OCI-LY1 (cell line): ENCODE measurements around the gene MGAT3.
A peak's percentile ranks its signal among the peaks of the same experiment; 100 is the strongest.

Source experiments
- H2AFZ ChIP-seq: fragments of 200-600 bp; sonication (generic), shearing (Covaris generic); 2 replicates; pipeline ENCODE4 v1.6.0; 2014; ENCODE audit warnings: antibody characterized with exemption, mild to moderate bottlenecking, low read length
- H3F3A ChIP-seq: fragments of 200-600 bp; sonication (generic), shearing (Covaris generic); 2 replicates; pipeline ENCODE4 v1.6.0; 2014; ENCODE audit warnings: mild to moderate bottlenecking, antibody characterized with exemption, low read length, moderate library complexity; ENCODE audit not compliant: insufficient read depth
- H3K27ac ChIP-seq: fragments of 200-600 bp; sonication (generic); 2 replicates; pipeline ENCODE4 v1.5.1; 2014; ENCODE audit warnings: low read length, mixed run types, mild to moderate bottlenecking, low read depth; ENCODE audit not compliant: poor library complexity, severe bottlenecking
- H3K27me3 ChIP-seq: fragments of 200-600 bp; sonication (generic); 2 replicates; pipeline ENCODE4 v1.6.0; 2014; ENCODE audit warnings: antibody characterized with exemption, mild to moderate bottlenecking, low read length, moderate library complexity; ENCODE audit not compliant: insufficient read depth
- H3K36me3 ChIP-seq: fragments of 200-600 bp; sonication (generic); 2 replicates; pipeline ENCODE4 v1.6.1; 2014; ENCODE audit warnings: mild to moderate bottlenecking, antibody characterized with exemption, low read length, moderate library complexity, mixed read lengths; ENCODE audit not compliant: insufficient read depth
- H3K4me1 ChIP-seq: fragments of 200-600 bp; sonication (generic); 2 replicates; pipeline ENCODE4 v1.5.1; 2014; ENCODE audit warnings: mild to moderate bottlenecking, low read length, moderate library complexity; ENCODE audit not compliant: insufficient read depth, severe bottlenecking
- H3K4me2 ChIP-seq: fragments of 200-600 bp; sonication (generic), shearing (Covaris generic); 2 replicates; pipeline ENCODE4 v1.6.1; 2014; ENCODE audit warnings: low read length
- H3K4me3 ChIP-seq: fragments of 200-600 bp; sonication (generic); 2 replicates; pipeline ENCODE4 v1.5.1; 2014; ENCODE audit warnings: low read length, low read depth, mild to moderate bottlenecking, mixed read lengths; ENCODE audit not compliant: poor library complexity, severe bottlenecking
- H3K79me2 ChIP-seq: fragments of 200-600 bp; shearing (Covaris generic); 2 replicates; pipeline ENCODE4 v1.6.1; 2016; ENCODE audit warnings: mixed run types, low read length, mixed read lengths; ENCODE audit not compliant: insufficient read depth
- H3K9ac ChIP-seq: fragments of 200-600 bp; sonication (generic), shearing (Covaris generic); 2 replicates; pipeline ENCODE4 v1.6.1; 2014; ENCODE audit warnings: mild to moderate bottlenecking, low read length, mixed read lengths
- H3K9me2 ChIP-seq: fragments of 200-600 bp; sonication (generic), shearing (Covaris generic); 2 replicates; pipeline ENCODE4 v1.6.1; 2014; ENCODE audit warnings: low read depth, mild to moderate bottlenecking, low read length, mixed read lengths
- H3K9me3 ChIP-seq: fragments of 200-600 bp; shearing (Covaris generic); 2 replicates; pipeline ENCODE4 v1.6.1; 2014; ENCODE audit warnings: low read length, mixed read lengths
- H4K20me1 ChIP-seq: fragments of 200-600 bp; sonication (generic), shearing (Covaris generic); 2 replicates; pipeline ENCODE4 v1.6.0; 2016; ENCODE audit warnings: mild to moderate bottlenecking, low read length; ENCODE audit not compliant: insufficient read depth
- CTCF ChIP-seq: fragments of 200-600 bp; sonication (generic), shearing (Covaris generic); IDR thresholded peaks from 2 replicates; pipeline ENCODE4 v1.5.1; 2017; ENCODE audit warnings: mild to moderate bottlenecking, antibody characterized with exemption, low read length, moderate library complexity, mixed read lengths
- EZH2 ChIP-seq: fragments of 200-600 bp; sonication (generic), shearing (Covaris generic); IDR thresholded peaks from 2 replicates; pipeline ENCODE4 v1.8.0; 2017; ENCODE audit warnings: borderline replicate concordance, mixed run types, mild to moderate bottlenecking, antibody characterized with exemption, low read length, moderate library complexity, mixed read lengths

MGAT3 gene

GRCh38 chr22:39429186-39429585 is 27.6 kb upstream of the MGAT3 start:
- Histone ChIP-seq H3K9ac (no peak overlapping the region), H3K4me2 (no peak overlapping the region), H3K27me3 (no peaks in the 10 kb centered on the region)

GRCh38 chr22:39429916-39430575 is 26.8 kb upstream of the MGAT3 start:
- no peak overlapping the region for H3K4me2 ChIP-seq
- H4K20me1 ChIP-seq: no peaks in the 10 kb centered on the region
- H3K27me3 ChIP-seq: no peaks in the 10 kb centered on the region
- H3K9me3 ChIP-seq: no peaks in the 10 kb centered on the region
- H3K4me3 ChIP-seq: no peak overlapping the region
- TF ChIP-seq CTCF (no peak), EZH2 (no peak)
- H3K4me1 ChIP-seq: peaks cover under 1% of the 10 kb centered on the region
- H2AFZ ChIP-seq: no peak overlapping the region
- H3F3A ChIP-seq: no peaks in the 10 kb centered on the region
- H3K79me2 ChIP-seq: no peaks in the 10 kb centered on the region
- no peaks in the 10 kb centered on the region for H3K9me2 ChIP-seq
- H3K9ac ChIP-seq: no peak overlapping the region
- H3K27ac ChIP-seq: no peak overlapping the region
- peaks cover 76% of the 10 kb centered on the region for H3K36me3 ChIP-seq

More at GRCh38 chr22:39429186-39429585, 27.6 kb upstream of the MGAT3 start:
- Histone ChIP-seq H3F3A (no peaks in the 10 kb centered on the region), H3K4me3 (no peak overlapping the region), H2AFZ (no peak overlapping the region), H3K79me2 (no peaks in the 10 kb centered on the region), H3K4me1 (no peaks in the 10 kb centered on the region), H3K27ac (no peak overlapping the region), H4K20me1 (no peaks in the 10 kb centered on the region), H3K36me3 (peaks cover 82% of the 10 kb centered on the region), H3K9me2 (no peaks in the 10 kb centered on the region), H3K9me3 (no peaks in the 10 kb centered on the region)
- TF ChIP-seq EZH2 (no peak), CTCF (no peak)

DNA sequence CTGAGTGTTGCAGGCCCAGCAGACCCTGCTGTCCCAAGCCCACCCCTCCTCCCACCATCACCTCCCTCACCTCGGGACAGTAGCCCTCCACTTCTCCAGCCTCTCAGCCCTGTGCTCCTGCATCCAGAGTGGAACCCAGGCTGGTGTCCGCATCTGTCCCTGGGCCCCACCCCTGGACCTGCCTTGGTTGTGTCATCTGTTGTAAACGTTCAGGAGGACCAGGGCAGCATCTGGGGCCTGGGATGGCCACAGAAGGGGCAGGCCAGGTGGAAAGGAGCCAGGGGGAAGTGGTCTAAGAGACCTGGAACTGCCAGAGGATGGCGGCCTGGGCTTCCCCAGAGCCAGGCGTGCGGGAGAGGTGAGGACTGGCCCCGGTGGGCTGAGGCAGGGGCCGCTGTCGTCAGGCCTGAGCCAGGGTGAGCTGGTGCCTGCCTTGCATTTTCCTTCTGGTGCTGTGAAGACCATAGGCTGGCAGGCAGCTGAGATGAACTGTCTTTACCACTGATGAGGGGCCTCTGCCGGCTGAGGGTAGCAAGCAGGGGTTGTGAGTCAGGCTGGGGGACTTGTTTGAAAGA is 26.1 kb upstream of the MGAT3 start:
- Histone ChIP-seq H3K36me3 (peaks cover 73% of the 10 kb centered on the region), H4K20me1 (no peaks in the 10 kb centered on the region), H3K4me2 (no peak overlapping the region), H3K4me3 (no peak overlapping the region), H2AFZ (no peak overlapping the region), H3K27me3 (no peaks in the 10 kb centered on the region), H3K9me2 (no peaks in the 10 kb centered on the region), H3K27ac (peak overlapping the region; percentile 17), H3F3A (no peaks in the 10 kb centered on the region), H3K79me2 (no peaks in the 10 kb centered on the region), H3K4me1 (peaks cover 7% of the 10 kb centered on the region), H3K9me3 (no peaks in the 10 kb centered on the region), H3K9ac (no peak overlapping the region)
- no peak for TF ChIP-seq CTCF
- no peak for TF ChIP-seq EZH2
